HEK293T (cell line): Measurements from ENCODE around the gene NCAN.

Experiments
- FOXA1 ChIP-seq: fragments of 450-650 bp; IDR thresholded peaks from 2 replicates; pipeline ENCODE4 v1.6.1; 2016; ENCODE audit warnings: mild to moderate bottlenecking
- HDGF ChIP-seq: fragments of 450-650 bp; IDR thresholded peaks from 2 replicates; pipeline ENCODE4 v1.6.1; 2017; ENCODE audit warnings: antibody characterized with exemption, borderline replicate concordance
- SP1 ChIP-seq: fragments of 450-650 bp; IDR thresholded peaks from 2 replicates; pipeline ENCODE4 v1.6.1; 2017
- TARDBP ChIP-seq: fragments of 450-650 bp; IDR thresholded peaks from 2 replicates; pipeline ENCODE4 v1.6.1; 2016

DNA sequence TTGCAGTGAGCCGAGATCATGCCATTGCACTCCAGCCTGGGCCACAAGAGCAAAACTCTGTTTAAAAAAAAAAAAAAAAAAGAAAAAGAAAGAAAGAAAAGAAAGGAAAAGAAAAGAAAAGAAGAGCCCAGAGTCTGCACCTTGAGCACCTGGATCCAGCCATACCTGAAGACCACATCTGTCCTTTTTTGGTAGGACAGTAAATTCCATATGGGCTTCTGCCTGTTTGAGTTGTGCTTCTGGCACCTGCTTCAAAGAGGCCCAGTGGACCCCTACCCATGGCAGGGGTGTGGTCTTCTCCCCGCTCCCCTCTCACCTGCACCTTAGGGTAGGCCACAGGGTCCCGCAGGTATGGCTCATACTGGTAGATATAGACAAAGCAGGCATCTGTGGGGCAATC lies 55.5 kb downstream of the NCAN start:
- no peak for TF ChIP-seq FOXA1
- TF ChIP-seq TARDBP, result no peak
- TF ChIP-seq HDGF, result no peak
- no peak for TF ChIP-seq SP1
